ENCODE results near the gene CST8.

The CST8 gene

DNA sequence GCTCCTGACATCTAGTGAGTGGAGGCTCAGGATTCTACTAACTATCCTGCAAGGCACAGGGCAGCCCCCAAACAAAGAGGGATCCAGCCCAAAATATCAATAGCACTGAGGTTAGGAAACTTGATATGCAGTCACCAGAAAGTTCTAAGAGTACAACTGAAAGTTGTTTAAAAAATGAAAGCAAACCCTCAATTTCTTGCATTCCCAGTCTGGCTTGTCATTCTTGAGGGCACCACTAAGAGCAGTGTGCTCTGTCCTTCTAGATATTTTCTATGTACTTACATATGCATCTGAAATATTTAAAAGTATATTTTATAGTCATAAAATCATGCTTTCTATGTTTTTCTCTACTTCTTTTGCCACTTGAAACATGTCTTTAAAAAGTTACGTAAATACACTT, 35.9 kb downstream of the CST8 start:
- DNase-seq, result no peak

DNA sequence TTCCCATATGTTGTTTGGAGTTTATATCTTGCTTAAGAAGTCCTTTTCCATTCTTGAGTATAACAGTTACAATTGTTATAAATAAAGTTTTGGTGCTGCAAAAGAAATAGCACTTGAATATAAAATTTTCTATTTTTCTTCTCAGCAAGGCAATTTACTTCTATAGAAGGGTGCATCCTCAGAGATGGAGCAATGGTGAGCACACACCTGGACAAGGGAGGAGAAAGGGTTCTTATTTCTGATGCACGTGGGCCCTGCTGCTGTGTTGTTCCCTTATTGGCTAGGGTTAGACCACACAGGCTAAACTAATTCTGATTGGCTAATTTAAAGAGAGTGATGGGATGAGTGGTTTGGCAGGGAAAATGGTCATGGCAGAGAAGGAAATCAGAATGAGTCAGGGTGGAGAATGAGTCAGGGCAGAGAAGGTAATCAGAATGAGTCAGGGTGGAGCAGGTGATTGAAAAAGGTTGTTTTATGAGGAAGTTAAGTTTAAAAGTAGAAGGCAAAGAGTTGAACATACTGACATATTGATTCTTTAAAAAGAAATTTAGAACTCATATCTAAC, 38.0 kb downstream of the CST8 start:
- DNase-seq, result no peak

DNA sequence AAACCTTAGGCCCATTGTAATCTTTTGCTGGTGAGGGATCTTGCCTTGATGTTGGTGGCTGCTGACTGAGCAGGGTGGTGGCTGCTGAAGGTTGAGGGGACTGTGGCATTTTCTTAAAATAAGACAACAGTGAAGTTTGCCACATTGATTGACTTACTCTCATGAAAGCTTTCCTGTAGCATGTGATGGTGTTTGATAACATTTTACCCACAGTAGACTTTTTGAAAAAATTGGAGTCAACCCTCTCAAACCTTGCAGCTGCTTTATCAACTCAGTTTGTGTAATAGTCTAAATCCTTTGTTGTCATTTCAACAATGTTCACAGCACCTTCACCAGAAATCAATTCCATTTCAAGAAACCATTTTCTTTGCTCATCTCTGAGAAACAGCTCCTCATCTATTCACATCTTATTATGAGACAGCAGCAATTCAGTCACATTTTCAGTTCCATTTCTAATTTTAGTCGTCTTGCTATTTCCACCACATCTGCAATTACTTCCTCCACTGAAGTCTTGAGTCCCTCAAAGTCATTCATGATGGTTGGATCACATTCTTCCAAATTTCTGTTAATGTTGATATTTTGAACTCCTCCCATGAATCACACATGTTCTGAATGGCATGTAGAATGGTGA, 40.1 kb downstream of the CST8 start:
- no peak for DNase-seq

DNA sequence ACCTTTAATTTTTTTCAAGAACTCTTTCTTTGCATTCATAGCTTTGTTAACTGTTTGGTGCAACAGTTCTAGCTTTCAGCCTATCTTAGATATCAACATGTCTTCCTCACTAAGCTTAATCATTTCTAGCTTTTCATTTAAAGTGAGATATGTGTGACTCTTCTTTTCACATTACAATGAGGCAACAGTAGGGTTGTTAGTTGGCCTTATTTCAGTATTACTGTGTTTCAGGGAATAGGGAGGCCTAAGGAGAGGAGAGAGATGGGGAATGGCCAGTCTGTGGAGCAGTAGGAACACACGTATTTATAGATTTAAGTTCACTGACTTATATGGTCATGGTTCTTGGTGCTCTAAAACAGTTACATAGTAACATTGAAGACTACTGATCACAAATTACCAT, 41.6 kb downstream of the CST8 start:
- DNase-seq, result no peak

DNA sequence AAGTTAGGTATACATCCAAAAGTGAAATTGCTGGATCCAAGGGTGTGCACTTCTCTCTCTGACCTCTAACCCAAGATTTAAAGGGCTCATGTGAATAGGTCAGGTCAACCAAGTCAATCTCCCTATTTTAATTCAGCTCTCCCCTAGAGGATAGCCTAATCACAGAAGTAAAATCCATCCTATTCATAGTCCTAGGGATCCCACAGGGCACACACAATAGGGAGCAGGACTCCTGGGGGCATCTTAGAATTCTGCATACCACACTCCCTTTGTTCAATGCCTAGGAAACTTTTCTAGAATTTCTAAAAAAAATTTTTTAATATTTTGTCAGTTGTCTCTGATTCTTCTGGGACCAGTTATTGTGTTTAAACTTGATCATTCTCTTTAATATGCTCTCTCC, 42.2 kb downstream of the CST8 start:
- DNase-seq, result no peak

DNA sequence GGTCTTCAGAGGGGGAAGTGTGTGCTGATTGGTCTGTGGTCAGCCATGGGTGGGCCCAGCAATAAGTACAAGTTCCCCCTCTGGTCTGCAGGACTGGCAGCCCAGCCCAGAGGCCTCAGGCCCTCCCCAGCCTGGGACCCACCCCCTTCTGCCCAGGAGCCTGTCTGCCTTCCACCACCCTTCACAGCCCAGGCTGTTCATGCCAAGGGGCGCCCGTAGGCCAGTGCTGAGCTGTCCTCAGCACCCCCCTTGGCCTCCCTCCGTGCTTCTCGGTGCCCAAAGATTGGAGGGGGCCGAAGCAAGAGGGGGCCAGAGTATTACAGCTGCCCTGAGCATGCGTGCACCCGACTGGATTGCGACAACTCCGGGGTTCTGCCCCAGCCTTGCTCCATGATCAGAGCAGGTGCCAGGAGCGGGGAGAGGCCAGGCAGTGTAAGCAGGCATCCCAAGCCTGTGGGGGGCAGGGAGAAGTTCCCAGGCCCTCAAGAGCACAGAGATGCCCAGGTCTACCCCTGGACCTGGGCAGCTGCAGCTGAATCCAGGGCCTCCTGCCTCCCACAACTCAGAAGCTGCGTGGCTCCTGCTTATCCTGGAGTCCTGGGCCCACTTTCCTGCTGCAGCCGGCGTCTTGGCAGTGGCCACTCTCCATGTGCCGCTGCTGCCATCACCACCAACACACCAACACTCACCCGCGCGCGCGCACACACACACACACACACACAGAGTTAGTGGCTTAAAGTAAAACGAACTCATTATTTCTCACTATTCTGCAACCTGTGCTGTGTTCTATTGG, 44.1 kb downstream of the CST8 start:
- no peak for DNase-seq

DNA sequence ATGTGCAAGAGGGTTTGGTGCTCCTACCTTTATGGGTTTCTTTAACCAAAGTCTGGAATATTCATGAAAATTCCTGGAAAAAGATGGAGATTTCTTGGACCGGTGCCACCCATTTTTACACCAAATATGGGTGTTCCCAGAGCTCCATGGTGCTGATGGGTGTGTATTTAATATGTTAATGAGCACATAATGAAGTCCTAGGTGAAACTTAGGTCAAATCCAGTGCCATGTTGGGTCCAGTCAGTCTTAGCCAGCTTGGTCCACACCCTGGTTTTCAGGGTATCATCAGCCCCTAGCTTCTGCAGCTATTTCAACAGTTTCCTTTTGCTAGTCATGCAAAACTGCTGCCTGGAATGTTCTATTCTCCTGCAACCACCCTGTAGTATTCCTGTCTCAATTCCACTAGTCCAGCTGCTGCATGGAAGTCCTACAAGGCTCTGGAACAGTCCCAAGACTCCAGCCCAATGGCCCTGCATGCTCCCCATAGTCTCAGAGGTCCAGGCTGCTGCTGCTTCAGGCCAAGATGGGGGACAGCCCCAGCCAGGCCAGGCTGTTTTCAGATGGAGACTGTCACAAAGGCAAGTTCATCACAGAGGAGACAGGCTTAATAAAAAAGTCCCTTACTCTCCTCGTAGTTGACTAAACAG, 45.5 kb downstream of the CST8 start:
- no peak for DNase-seq

DNA sequence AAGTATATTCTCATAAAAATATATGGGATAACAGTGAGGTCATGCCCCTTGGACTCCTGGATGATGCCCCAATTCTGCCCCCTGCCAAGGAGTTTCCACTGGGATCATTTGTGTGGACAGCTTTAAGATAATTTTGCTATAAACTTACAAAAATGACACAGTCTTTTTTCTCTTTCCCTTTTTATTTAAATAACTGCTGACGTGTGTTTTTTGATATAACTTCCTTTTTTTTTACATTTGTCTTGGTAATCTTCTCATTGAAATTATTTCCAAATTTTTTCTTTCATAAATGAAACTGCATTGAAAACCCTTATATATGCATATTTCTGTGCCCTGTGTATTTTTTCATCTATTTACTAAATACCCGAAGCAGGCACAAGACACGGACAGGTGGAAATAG, 46.1 kb downstream of the CST8 start:
- no peak for DNase-seq

DNA sequence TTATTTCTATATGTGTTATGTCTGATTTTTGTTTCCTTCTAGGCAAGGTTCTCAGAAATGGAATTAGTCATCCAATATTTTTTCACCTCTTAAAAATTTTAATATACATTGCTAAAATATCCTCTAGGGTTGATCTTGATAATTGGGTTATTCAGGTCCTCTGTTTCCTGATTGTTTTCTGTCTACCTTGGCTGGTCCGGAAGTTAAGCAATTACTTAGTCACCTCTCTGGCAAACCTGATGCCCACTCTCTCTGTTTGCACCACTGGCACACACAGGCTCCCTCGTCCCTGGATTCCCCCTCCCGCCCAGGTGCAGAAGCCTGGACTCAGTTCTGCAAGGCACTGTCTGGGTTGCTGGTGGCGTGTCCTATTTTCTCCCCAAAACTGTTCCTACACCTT, 49.7 kb downstream of the CST8 start:
- DNase-seq, result no peak

DNA sequence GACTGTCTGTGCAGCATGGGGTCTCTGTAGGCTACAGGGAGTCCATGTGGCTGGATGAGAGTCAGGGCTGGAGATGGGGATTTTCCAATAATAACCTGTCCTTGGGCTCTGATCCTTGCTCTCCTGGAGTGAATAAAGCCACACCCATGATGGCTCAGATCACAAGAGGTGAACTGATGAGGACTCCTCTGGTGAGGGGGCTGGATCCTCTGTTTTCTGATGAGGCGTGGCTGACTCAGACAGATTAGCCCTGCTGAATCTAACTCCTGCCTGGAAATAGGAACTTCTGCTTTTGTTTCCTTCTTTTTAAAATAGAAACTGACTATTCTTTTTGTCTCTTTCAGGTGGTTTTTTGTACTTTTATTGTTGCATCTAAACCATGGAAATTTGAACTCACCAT, 50.4 kb downstream of the CST8 start:
- DNase-seq, result no peak

DNA sequence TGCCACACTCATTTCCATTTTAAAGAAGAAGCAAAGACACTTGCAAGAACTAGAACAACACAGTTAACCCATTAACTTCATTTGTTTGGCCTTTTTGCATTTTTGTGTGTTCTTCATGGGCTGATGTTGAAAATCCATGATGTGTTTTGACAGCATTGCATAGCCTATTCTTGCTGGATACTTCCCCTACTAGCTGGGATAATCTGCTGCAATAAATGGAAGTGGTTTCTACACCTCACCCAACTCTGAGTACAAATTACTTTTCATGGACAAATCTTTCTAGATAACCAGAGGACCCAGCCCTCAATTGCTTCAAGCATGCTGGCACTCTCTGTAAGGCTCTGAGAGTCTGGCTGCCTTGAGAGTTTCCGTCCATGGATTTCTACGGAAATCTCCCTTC, 50.9 kb downstream of the CST8 start:
- DNase-seq, result no peak

DNA sequence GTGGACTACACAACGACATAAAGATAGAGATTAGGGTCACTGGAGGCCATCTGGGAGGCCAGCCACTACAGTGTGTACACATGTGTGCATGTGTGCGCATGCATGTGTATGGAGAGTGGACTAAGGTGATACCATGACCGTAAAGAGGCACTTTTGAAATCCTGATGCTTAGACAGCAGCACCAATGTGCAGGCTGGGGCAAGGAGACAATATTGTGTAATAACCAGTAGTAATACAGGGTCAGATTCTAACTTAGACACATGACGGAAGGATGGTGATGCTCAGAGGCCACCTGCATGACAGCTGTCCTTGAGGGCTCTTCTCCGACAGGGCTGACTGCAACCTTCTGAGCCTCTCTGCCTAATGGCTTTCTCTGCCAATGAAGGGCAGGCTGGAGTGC, 51.9 kb downstream of the CST8 start:
- no peak for DNase-seq

DNA sequence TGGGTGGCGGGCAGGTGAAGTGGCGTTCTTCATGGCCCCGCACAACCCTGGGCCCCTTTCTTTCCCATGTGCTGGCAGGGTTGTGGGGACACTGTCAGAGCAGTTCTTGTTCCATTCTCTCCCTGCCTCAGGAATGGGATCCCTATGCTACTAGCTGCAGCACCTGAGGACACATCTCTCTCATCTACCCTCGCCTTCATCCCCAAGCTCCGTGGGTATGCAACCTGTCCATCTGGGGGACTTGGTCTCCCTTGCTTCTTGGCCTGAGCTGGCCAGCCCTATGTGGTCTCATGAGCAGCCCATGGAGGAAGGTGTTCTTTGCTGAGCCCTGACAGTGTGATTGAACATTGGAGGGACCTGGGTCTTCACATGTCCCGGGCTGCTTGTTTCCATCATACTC, 53.2 kb downstream of the CST8 start:
- DNase-seq, result no peak
